Psoas muscle (tissue), 8 donors: ENCODE data around the gene RAVER1. TPM values are rescaled to one million over a fixed set of nuclear protein-coding genes. Genes with fewer than 3 reads are reported as not detected.
"Not testable (repeated sequence)": the region's sequence is repeated elsewhere in the genome, so short reads cannot be mapped to it uniquely, and the experiment has no call there.

Experiments
- ATAC-seq, 4 donors: fragments of 200-7000 bp; cut with Tn5 transposase; one replicate each; pipeline ENCODE4 v1.9.1; 2020; ENCODE audit warnings: moderate library complexity in 3 of 4, mild to moderate bottlenecking in 2 of 4
- DNase-seq, 2 donors: peaks; one replicate each; pipeline ENCODE4 v3.0.0-alpha.2; 2020
- H3K27ac ChIP-seq: fragments of 200-600 bp; one replicate; pipeline ENCODE4 v1.8.0; 2022
- H3K27me3 ChIP-seq, 3 donors: fragments of 200-600 bp in 1 of 3; one replicate each; pipeline versions ENCODE4 v1.6.1 to v1.8.0; 2013 to 2022; ENCODE audit warnings: low read length in 2 of 3, mild to moderate bottlenecking in 2 of 3, moderate library complexity in 1 of 3; ENCODE audit not compliant: insufficient read depth in 3 of 3
- H3K36me3 ChIP-seq, 2 donors: fragments of 200-600 bp in 1 of 2; one replicate each; pipeline versions ENCODE4 v1.6.1 to v1.8.0; 2013 to 2022; ENCODE audit warnings: low read depth in 1 of 2, mild to moderate bottlenecking in 1 of 2, moderate library complexity in 1 of 2; ENCODE audit not compliant: insufficient read depth in 1 of 2
- H3K4me1 ChIP-seq: fragments of 200-600 bp; one replicate; pipeline ENCODE4 v1.8.0; 2022
- H3K4me3 ChIP-seq: fragments of 200-600 bp; one replicate; pipeline ENCODE4 v1.8.0; 2022; ENCODE audit warnings: mild to moderate bottlenecking
- H3K9me3 ChIP-seq: fragments of 200-600 bp; one replicate; pipeline ENCODE4 v1.8.0; 2022
- WGBS, 3 donors: extraction: QIAGEN DNeasy Blood & Tissue Kit; methylation state at CpG; one replicate each; pipeline versions ENCODE4 v1.1.6 to v1.1.7; 2013; 5-methylcytosine and 5-hydroxymethylcytosine counted together
- intact Hi-C, 2 donors: fragments of 100-400 bp; cut with DNase I; formaldehyde crosslinking; loops; one replicate each; pipeline versions ENCODE4 v1.11.0 to v1.14.2; 2022
- polyA plus RNA-seq, 3 donors: library from polyadenylated mRNA; stranded (reverse); fragments of 200-250 nt; gene quantifications; one replicate each; pipeline ENCODE4 v1.2.3, GENCODE V29; 2013
- total RNA-seq, 4 donors: library from RNA; stranded (reverse); fragmentation: NEBNext Ultra II Directional in 2 of 4; extraction: Animal tissue kit (Norgen Biotek cat#: 25700) in 2 of 4; gene quantifications; one replicate each; pipeline versions ENCODE4 v1.2.1 to v1.2.4, GENCODE V29; 2021 to 2023
- TF ChIP-seq, protein P1 (sequence below): fragments of 200-600 bp; IDR thresholded peaks from one replicate; pipeline ENCODE4 v1.8.0; 2022; ENCODE audit warnings: antibody characterized with exemption
- donor health status: healthy with polysubstance abuse.
- donor health status: DM: no; HTN: no; CAD: no; lungs with moderate emphysema.
- donor health status: Bipolar disorder and iron deficiency.
- donor health status: healthy.
- donor health status: DM: yes; HTN: yes; CAD: no.
- donor health status: DM: no; HTN: no; CAD: no.
- donor health status: DM: no; HTN: no; CAD: no.
- donor health status: DM: yes; HTN: yes; CAD: no.

RAVER1 gene
- total and polyA plus RNA-seq, 7 donors = 4.3 to 11.2 (median 8.2) TPM

- H3K4me1 ChIP-seq = peaks cover 16% of the 10 kb centered on the region
- H3K9me3 ChIP-seq = no peaks in the 10 kb centered on the region
- WGBS, 3 donors = 94 to 96% (median 95%) methylated on average over 13 of the region's 13 CpGs
- TF ChIP-seq, protein P1, sequence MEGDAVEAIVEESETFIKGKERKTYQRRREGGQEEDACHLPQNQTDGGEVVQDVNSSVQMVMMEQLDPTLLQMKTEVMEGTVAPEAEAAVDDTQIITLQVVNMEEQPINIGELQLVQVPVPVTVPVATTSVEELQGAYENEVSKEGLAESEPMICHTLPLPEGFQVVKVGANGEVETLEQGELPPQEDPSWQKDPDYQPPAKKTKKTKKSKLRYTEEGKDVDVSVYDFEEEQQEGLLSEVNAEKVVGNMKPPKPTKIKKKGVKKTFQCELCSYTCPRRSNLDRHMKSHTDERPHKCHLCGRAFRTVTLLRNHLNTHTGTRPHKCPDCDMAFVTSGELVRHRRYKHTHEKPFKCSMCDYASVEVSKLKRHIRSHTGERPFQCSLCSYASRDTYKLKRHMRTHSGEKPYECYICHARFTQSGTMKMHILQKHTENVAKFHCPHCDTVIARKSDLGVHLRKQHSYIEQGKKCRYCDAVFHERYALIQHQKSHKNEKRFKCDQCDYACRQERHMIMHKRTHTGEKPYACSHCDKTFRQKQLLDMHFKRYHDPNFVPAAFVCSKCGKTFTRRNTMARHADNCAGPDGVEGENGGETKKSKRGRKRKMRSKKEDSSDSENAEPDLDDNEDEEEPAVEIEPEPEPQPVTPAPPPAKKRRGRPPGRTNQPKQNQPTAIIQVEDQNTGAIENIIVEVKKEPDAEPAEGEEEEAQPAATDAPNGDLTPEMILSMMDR = no peak
- H3K27me3 ChIP-seq = peaks cover 0 to 37% (median 16%) of the 10 kb centered on the region in 3 donors
- H3K4me3 ChIP-seq = no peak overlapping the region
- no peak overlapping the region for H3K27ac ChIP-seq
- ATAC-seq (no peak), DNase-seq (no peak)
- intact Hi-C loops = no loop called here
- peaks cover 0 to 12% of the 10 kb centered on the region in 2 donors for H3K36me3 ChIP-seq
These were observed 48.4 kb downstream of the RAVER1 start for GRCh38 chr19:10284960-10285278.

DNA sequence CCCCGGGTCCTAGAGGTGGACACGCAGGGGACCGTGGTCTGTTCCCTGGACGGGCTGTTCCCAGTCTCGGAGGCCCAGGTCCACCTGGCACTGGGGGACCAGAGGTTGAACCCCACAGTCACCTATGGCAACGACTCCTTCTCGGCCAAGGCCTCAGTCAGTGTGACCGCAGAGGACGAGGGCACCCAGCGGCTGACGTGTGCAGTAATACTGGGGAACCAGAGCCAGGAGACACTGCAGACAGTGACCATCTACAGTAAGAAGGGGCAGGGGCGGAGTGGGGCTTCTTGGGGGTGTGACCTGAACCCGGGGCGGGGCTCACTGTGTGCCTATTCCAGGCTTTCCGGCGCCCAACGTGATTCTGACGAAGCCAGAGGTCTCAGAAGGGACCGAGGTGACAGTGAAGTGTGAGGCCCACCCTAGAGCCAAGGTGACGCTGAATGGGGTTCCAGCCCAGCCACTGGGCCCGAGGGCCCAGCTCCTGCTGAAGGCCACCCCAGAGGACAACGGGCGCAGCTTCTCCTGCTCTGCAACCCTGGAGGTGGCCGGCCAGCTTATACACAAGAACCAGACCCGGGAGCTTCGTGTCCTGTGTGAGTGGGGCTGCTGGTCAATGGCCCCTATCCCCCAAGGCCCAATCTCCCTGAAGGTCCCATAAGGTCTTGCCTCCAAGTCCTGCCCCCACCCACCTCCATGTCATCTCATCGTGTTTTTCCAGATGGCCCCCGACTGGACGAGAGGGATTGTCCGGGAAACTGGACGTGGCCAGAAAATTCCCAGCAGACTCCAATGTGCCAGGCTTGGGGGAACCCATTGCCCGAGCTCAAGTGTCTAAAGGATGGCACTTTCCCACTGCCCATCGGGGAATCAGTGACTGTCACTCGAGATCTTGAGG is 49.0 kb downstream of the RAVER1 start:
- 88 to 91% (median 89%) methylated on average over 34 of the region's 34 CpGs for WGBS, 3 donors
- Histone ChIP-seq H3K4me1 (peaks cover 11% of the 10 kb centered on the region), H3K27ac (no peak overlapping the region), H3K9me3 (no peaks in the 10 kb centered on the region), H3K36me3 (peaks cover 0 to 12% of the 10 kb centered on the region in 2 donors), H3K27me3 (peaks cover 0 to 31% (median 13%) of the 10 kb centered on the region in 3 donors), H3K4me3 (no peak overlapping the region)
- TF ChIP-seq, protein P1 = no peak
- DNase-seq (no peak), ATAC-seq (no peak)
- intact Hi-C loops = no loop called here

GRCh38 chr19:10283301-10284064 is 49.8 kb downstream of the RAVER1 start:
- intact Hi-C loops = no loop called here
- Histone ChIP-seq H3K4me1 (peaks cover 3% of the 10 kb centered on the region), H3K27ac (no peak overlapping the region), H3K4me3 (no peak overlapping the region), H3K9me3 (no peaks in the 10 kb centered on the region), H3K27me3 (peaks cover 0 to 25% (median 6%) of the 10 kb centered on the region in 3 donors), H3K36me3 (peaks cover 0 to 12% of the 10 kb centered on the region in 2 donors)
- ATAC-seq (peak in 1 of 4 donors; percentile 9), DNase-seq (no peak)
- TF ChIP-seq, protein P1 = no peak
- 71 to 79% (median 71%) methylated on average over 23 of the region's 23 CpGs for WGBS, 3 donors

DNA sequence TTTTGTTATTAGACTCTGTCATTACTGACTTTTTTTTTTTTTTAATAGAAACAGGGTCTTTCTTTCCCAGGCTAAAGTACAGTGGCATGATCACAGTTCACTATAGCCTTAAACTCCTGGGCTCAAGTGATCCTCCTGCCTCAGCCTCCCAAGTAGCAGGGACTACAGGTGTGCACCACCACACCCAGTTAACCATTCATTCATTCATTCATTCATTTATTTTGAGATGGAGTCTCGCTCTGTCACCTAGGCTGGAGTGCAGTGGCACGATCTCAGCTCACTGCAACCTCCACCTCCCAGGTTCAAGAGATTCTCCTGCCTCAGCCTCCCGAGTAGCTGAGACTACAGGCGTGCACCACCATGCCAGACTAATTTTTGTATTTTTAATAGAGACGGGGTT is 51.3 kb downstream of the RAVER1 start:
- H3K4me1 ChIP-seq, H3K4me3 ChIP-seq, H3K27ac ChIP-seq, ATAC-seq, DNase-seq, H3K9me3 ChIP-seq, intact Hi-C loops: not testable (repeated sequence)
- Histone ChIP-seq H3K36me3 (peaks cover 0 to 12% of the 10 kb centered on the region in 2 donors), H3K27me3 (peaks cover 0 to 11% (median 0%) of the 10 kb centered on the region in 3 donors)
- 94 to 95% (median 94%) methylated on average over 5 of the region's 5 CpGs for WGBS, 3 donors
